ENCODE data around the gene ZNF407.

The ZNF407 gene

GRCh38 chr18:74878267-74878666 is 280.6 kb downstream of the ZNF407 start:
- DNase-seq (ENCODE audit: low read depth in 2 of 2) = no peak

- no peak for DNase-seq (ENCODE audit: low read depth in 2 of 2)
Measured at GRCh38 chr18:74880706-74881278, 283.1 kb downstream of the ZNF407 start.

- no peak for DNase-seq (ENCODE audit: low read depth in 2 of 2)
Measured at GRCh38 chr18:74892066-74892627, 294.5 kb downstream of the ZNF407 start.

GRCh38 chr18:74895686-74896085 is 298.0 kb downstream of the ZNF407 start:
- no peak for DNase-seq (ENCODE audit: low read depth in 2 of 2)

DNA sequence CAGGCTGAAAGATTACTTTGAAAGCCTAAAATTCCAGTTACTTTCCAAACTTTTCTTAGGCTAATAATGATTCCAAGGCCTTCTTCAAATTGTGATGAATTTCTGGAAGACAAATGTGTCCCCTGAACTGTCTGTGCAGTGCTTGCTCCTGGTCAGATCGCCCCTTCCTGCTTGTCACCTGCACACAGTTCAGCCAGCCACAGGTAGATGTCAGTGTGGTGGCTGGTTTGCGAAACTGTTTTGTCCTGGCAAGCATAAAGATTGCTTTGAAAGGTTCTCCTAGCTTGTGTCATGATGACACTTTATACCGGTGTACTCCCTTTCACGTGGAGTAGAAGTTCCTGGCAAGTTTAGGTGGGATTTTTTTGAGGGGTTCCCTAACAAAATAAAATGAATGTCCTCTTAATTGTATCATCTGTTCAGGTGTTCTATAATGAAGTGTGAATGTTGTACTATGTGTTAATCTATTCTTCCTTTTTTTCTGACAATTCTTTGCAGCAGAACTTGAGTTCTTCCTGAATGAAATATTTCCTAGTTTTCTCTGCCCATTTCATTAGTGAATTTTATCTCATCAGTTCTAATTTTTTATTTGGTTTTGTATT is 298.8 kb downstream of the ZNF407 start:
- no peak for DNase-seq (ENCODE audit: low read depth in 2 of 2)

GRCh38 chr18:74897971-74898657 is 300.4 kb downstream of the ZNF407 start:
- no peak for DNase-seq (ENCODE audit: low read depth in 2 of 2)

DNA sequence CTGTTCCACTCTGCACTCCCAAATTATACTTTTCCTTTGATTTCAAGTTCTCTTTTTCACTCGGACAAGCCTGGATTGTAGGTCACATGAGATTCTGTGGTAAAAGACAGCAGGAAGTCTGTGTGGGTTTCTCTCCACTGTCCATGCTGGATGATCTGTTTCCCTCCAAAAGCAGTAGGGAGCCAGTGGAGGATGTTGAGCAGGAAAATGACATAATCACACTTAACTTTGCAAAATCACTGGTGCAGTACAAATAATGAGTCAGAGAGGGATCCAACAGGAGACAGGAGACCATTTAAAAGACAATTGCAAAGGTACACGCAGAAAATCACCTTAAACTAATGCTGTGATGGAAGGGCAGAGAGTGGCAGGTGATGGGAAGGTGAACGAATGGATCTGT is 301.3 kb downstream of the ZNF407 start:
- no peak for DNase-seq (ENCODE audit: low read depth in 2 of 2)

- no peak for DNase-seq (ENCODE audit: low read depth in 2 of 2)
Measured at GRCh38 chr18:74899554-74899953, 301.9 kb downstream of the ZNF407 start.

DNA sequence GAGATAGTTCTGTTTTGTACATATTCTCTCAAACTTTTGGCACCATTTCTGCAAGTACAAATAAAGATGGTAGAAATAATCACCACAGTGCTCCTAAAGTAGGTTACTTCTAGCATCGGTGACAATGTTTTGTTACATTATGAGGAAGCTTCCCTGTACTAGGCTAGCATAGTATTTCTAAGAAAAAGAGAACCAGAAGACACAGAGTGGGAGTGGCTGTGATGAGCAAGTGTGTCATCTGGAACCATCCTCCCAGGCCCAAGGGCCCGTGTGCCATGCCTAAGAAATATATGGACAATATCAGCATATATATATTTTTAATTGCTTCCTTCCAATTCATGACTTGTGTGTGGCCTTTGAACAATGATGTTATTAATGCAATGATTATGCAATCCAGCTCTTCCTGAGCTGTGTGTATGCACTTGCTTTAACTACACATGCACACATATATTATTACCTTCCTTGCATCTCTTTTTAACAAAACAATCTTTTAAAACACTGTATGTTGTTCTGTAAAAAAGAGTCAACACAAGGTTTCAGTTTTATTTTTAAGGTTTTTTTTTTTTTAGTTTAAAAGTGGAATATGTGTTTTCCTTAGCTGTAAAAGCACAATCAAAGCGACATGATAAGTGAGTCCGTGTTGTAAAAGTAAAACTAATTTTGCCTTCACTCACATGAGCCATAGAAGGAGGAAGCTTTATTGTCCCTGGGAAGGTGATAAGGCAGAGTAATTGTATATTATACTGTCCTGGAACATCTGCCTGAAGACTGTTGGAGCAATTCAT is 303.9 kb downstream of the ZNF407 start:
- DNase-seq (ENCODE audit: low read depth in 2 of 2) = no peak

GRCh38 chr18:74902147-74902455 is 304.4 kb downstream of the ZNF407 start:
- no peak for DNase-seq (ENCODE audit: low read depth in 2 of 2)

- DNase-seq (ENCODE audit: low read depth in 2 of 2) = no peak
Measured at GRCh38 chr18:74905247-74905646, 307.6 kb downstream of the ZNF407 start.

DNA sequence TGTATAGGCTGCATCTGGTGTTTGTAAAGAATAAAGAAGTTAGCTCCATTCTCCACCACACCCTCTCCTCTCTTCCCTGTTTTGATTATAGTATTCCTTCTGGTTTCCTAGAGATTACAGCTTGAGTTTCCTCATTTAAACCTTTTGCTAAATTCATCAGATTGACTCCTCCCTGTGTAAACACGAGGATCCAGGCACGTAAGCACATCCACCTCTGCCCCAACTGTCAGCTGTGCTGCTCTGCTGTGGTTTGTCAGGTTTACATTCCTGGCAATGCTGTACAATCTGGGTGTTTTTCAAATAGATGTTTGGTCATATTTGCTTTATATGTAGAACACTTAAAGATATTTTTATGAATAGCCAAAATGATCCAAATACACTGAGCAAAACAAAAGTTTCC is 308.5 kb downstream of the ZNF407 start:
- DNase-seq (ENCODE audit: low read depth in 2 of 2) = no peak

DNA sequence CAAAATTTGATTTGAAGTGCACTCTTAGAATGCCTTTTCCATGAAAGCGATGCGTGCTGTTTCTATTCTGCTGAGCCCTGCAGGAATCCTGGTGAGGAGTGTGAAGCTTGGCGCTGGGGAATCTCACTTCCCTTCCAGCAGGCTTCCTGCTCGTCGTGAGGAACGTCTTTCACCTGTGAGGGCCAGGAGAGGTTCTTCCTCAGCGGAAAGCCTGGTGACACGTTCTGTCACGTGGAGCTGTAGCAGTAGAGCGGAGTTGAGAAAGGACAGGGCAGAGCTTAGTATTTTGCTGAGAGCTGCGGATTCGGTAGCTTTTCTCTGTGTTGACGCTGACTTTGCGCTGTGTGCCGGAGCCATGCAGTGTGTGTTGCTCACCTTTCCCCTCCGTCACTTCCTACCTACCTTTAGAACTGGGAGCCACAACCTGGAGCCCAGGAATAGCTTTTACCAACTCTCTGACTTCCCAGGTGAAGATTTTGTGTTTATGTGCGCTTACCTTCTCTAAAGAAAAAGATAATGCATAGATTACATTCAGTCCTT is 316.5 kb downstream of the ZNF407 start:
- DNase-seq (ENCODE audit: low read depth in 2 of 2) = no peak

DNA sequence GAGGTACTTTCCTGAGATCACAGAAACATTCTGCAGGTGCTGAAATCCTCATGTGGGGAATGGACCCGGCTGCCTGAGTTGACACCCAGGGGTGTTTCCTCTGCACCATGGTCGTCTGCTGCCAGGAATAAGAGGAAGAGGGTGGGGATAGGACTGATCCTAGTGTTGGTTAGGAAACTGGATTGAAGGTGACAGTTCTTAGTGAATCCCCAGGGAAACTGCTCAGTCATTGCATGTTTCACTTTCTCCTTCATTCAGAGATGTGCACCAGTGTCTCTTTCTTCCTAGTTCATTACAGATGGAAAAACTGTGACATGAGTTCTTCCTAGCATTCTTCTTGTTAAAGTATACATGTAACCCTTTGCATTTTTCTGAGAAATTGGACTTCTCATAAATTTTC is 317.0 kb downstream of the ZNF407 start:
- DNase-seq (ENCODE audit: low read depth in 2 of 2) = no peak

- no peak for DNase-seq (ENCODE audit: low read depth in 2 of 2)
Measured at GRCh38 chr18:74916773-74917393, 319.2 kb downstream of the ZNF407 start.

- no peak for DNase-seq (ENCODE audit: low read depth in 2 of 2)
Measured at GRCh38 chr18:74918276-74918790, 320.7 kb downstream of the ZNF407 start.

DNA sequence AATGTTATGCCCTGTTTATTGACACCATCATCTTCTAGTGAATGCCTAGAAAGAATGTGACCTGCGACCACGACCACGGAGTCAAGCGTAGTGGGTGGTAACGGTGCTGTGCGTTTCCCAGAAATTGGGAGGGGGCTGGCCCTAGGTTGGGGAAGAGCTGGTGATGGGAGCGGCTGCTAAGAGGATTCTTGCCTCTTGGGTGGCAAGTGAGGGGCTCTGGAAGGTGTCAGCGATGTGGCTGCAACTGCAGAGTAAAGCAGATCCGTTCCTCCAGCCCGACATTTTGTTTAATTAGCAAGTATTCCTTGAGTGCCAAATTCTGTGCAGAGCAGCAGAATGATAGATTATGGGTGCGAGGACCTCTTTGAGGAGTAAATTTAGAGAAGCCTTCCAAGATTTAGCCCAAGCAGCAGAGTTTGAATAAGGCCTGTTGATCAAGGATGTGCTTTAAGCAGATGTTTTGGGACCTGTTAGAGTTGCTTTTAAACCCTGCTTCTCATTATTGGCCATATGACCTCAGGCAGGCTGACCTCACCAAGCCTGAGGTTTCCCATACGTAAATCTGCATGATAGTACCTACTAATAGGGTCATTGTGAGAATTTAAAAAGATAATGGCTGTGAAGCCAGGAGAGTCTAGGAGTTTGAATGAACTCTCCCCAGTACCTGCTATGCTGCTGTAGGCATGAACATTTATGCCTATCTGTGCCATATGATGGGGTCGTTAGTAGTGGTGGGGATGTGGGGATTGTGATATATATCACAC is 323.6 kb downstream of the ZNF407 start:
- DNase-seq (ENCODE audit: low read depth in 2 of 2) = no peak

DNA sequence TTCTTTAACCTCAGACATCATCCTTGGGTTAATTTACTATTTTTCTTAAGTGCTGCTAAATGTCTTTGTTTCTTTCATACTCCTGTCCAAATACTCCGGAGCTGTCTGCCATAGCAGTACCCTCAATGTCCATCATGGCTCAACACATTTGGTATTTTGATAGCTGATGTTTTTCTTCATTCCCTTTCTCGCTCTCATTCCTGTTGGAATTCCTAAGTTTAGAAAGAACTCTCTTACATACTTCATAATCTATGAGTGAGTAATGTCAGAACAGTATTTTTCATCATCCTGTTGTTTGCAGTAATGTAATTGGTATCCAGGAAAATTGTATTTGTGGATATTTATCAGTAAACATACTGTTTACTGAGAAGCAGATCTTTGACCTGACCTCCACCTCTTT is 328.4 kb downstream of the ZNF407 start:
- DNase-seq (ENCODE audit: low read depth in 2 of 2) = no peak

GRCh38 chr18:74928194-74928968 is 330.7 kb downstream of the ZNF407 start:
- DNase-seq (ENCODE audit: low read depth in 2 of 2) = no peak

GRCh38 chr18:74929110-74929509 is 331.4 kb downstream of the ZNF407 start:
- no peak for DNase-seq (ENCODE audit: low read depth in 2 of 2)

All from fibroblast of skin of left biceps (primary cell).